HL-60 (cell line): ENCODE results near the gene ENTPD2.

Experiments used
- DNase-seq, 2 experiments: peaks; one replicate each; pipeline ENCODE4 v3.0.0-alpha.2; 2010 to 2020; ENCODE audit warnings: low read depth in 1 of 2, low spot score in 1 of 2
- H3K27ac ChIP-seq: fragments of 250-450 bp; sonication (Bioruptor Pico); replicated peaks from 2 replicates; pipeline ENCODE4 v1.5.1; 2020; ENCODE audit warnings: mild to moderate bottlenecking, moderate library complexity
- H3K27me3 ChIP-seq: fragments of 250-450 bp; sonication (Bioruptor Pico); 2 replicates; pipeline ENCODE4 v1.5.1; 2021; ENCODE audit warnings: mild to moderate bottlenecking, moderate library complexity; ENCODE audit not compliant: insufficient read depth, poor library complexity, severe bottlenecking
- H3K4me3 ChIP-seq: replicated peaks from 2 replicates; pipeline ENCODE4 v1.5.1; 2011; ENCODE audit warnings: mild to moderate bottlenecking, control low read depth, low read length; ENCODE audit not compliant: insufficient read depth
- GABPA ChIP-seq: IDR thresholded peaks from 2 replicates; pipeline ENCODE4 v1.6.1; 2012; ENCODE audit warnings: low read depth
- POLR2AphosphoS5 ChIP-seq: IDR thresholded peaks from 2 replicates; pipeline ENCODE4 v1.6.1; 2012; ENCODE audit warnings: low read depth
- SPI1 ChIP-seq: IDR thresholded peaks from 2 replicates; pipeline ENCODE4 v1.6.1; 2012; ENCODE audit warnings: low read depth, mild to moderate bottlenecking, borderline replicate concordance
- TF ChIP-seq, protein P1 (sequence below): IDR thresholded peaks from one replicate; pipeline ENCODE4 v1.5.1; 2011; ENCODE audit warnings: low read length, control low read depth, inconsistent platforms; ENCODE audit not compliant: insufficient read depth
- TF ChIP-seq, protein P2 (sequence below): IDR thresholded peaks from 2 replicates; pipeline ENCODE4 v1.6.1; 2012; ENCODE audit warnings: low read depth; ENCODE audit not compliant: insufficient replicate concordance

ENTPD2 gene

DNA sequence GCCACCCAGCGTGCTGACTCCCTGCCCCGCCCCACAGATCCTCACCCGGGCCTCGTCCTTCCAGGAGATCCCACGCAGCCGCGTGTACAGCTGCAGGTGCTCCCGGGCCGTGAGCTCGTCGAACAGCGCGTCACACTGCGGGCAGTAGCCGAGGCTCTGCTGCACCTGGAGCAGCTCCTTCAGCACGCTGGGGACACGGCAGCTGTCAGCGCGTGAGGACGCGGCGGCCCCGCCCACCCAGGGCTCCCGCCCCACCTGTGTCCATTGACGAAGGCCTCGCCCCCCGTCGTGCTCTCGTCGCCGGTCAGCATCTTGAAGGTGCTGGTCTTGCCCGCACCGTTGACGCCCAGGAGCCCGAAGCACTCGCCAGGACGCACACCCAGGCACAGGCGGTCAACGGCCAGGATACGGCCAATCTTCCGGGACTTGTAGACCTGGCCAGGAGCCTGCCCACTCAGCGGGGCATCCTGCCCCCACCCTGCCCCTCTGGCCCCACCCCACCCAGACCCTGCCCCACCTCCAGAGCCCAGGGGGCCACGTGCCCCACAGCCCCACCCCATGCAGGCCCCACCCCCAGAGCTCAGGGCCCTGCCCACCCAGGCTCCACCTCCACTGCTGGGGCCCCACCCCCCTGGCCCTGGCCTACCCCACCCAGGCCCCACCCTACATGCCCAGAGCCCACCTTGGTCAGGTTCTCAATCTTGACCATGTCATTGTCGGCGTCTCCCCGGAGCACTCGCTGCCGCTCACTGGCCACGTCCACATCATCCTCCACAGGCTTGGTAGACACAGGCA, 43.7 kb downstream of the ENTPD2 start:
- Histone ChIP-seq H3K27me3 (no peaks in the 10 kb centered on the region), H3K27ac (no peak overlapping the region), H3K4me3 (no peak overlapping the region)
- no peak for DNase-seq
- TF ChIP-seq, protein P1, sequence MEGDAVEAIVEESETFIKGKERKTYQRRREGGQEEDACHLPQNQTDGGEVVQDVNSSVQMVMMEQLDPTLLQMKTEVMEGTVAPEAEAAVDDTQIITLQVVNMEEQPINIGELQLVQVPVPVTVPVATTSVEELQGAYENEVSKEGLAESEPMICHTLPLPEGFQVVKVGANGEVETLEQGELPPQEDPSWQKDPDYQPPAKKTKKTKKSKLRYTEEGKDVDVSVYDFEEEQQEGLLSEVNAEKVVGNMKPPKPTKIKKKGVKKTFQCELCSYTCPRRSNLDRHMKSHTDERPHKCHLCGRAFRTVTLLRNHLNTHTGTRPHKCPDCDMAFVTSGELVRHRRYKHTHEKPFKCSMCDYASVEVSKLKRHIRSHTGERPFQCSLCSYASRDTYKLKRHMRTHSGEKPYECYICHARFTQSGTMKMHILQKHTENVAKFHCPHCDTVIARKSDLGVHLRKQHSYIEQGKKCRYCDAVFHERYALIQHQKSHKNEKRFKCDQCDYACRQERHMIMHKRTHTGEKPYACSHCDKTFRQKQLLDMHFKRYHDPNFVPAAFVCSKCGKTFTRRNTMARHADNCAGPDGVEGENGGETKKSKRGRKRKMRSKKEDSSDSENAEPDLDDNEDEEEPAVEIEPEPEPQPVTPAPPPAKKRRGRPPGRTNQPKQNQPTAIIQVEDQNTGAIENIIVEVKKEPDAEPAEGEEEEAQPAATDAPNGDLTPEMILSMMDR, result no peak
- TF ChIP-seq GABPA (no peak), POLR2AphosphoS5 (no peak), SPI1 (no peak)
- TF ChIP-seq, protein P2, sequence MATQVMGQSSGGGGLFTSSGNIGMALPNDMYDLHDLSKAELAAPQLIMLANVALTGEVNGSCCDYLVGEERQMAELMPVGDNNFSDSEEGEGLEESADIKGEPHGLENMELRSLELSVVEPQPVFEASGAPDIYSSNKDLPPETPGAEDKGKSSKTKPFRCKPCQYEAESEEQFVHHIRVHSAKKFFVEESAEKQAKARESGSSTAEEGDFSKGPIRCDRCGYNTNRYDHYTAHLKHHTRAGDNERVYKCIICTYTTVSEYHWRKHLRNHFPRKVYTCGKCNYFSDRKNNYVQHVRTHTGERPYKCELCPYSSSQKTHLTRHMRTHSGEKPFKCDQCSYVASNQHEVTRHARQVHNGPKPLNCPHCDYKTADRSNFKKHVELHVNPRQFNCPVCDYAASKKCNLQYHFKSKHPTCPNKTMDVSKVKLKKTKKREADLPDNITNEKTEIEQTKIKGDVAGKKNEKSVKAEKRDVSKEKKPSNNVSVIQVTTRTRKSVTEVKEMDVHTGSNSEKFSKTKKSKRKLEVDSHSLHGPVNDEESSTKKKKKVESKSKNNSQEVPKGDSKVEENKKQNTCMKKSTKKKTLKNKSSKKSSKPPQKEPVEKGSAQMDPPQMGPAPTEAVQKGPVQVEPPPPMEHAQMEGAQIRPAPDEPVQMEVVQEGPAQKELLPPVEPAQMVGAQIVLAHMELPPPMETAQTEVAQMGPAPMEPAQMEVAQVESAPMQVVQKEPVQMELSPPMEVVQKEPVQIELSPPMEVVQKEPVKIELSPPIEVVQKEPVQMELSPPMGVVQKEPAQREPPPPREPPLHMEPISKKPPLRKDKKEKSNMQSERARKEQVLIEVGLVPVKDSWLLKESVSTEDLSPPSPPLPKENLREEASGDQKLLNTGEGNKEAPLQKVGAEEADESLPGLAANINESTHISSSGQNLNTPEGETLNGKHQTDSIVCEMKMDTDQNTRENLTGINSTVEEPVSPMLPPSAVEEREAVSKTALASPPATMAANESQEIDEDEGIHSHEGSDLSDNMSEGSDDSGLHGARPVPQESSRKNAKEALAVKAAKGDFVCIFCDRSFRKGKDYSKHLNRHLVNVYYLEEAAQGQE, result no peak

DNA sequence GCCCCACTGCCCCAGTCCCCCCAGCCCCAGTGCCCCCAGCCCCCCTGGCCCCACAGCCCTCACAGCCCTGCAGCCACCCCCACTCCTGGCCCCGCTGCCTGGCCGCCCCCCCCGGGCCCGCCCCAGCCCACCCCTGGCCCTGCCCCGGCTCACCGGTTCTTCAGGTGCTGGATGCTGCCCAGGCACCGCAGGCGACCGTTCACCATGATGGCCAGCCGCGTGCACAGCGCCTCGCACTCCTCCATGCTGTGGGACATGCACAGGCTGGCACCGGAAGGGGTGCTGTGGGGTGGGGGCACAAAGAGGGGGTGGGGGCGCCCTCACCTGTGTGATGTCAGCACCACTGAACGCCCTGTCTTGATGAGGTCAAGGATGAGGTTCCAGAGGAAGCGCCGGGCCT, 44.6 kb downstream of the ENTPD2 start:
- DNase-seq, result no peak
- Histone ChIP-seq H3K27me3 (no peaks in the 10 kb centered on the region), H3K4me3 (no peak overlapping the region), H3K27ac (no peak overlapping the region)
- TF ChIP-seq, protein P1, result no peak
- TF ChIP-seq POLR2AphosphoS5 (no peak), GABPA (no peak), SPI1 (no peak)
- TF ChIP-seq, protein P2, result no peak

DNA sequence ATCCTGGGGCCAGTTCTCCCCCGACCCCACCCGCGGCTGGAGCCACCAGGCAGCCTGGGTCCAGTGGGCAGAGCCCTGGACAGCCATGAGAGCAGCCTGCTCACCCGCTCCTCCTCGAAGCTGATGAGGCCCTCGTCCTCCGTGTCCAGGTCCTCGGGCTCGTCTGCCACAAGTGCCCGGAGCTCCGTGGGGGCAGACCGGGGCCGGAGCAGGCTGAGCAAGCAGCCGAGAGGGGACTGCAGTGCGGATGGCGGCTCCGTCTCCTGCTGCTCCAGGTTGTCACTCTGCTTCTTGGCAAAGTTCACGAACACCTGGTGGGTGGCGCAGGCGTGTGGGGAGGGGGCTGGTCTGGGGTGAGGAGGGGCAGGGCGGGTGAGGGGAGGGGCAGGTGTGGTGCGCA, 45.5 kb downstream of the ENTPD2 start:
- no peak for TF ChIP-seq GABPA
- TF ChIP-seq SPI1, result no peak
- Histone ChIP-seq H3K4me3 (no peak overlapping the region), H3K27me3 (no peaks in the 10 kb centered on the region), H3K27ac (no peak overlapping the region)
- DNase-seq, result no peak

DNA sequence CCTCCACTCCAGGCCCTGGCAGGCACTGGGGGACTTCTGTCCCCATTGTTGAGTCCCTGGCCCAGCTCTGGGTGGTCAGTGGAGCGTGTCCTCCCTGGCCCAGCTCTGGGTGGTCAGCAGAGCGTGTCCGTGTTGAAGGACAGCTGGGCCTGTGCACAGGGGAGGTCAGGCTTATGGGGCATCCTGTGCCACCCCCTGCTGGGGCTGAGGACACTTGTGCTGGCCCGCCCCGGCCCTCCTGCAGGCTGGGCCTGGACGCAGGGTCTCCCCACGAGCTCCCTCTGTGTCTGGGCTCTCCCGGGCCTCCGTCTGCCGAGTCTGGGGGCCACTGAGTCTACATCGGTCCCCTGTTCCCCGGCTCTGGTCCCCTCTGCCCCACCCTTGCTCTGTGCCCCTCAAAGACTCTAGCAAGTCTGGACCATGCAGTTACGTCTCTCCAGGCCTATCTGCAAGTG, 46.0 kb downstream of the ENTPD2 start:
- no peak for TF ChIP-seq SPI1
- TF ChIP-seq POLR2AphosphoS5, result no peak
- TF ChIP-seq, protein P2, result no peak
- TF ChIP-seq, protein P1, result no peak
- no peak for TF ChIP-seq GABPA
- no peak overlapping the region for H3K4me3 ChIP-seq
- no peak overlapping the region for H3K27ac ChIP-seq
- H3K27me3 ChIP-seq, result no peaks in the 10 kb centered on the region
- DNase-seq, result no peak
